ENCODE results near the gene ANKRD11. TPM values are rescaled to one million over a fixed set of nuclear protein-coding genes. Genes with fewer than 3 reads are reported as not detected.
"Not testable (repeated sequence)": the region's sequence is repeated elsewhere in the genome, so short reads cannot be mapped to it uniquely, and the experiment has no call there.

ANKRD11 gene
- total RNA-seq, 1 donor from 2014 or later = 37.1 TPM

DNA sequence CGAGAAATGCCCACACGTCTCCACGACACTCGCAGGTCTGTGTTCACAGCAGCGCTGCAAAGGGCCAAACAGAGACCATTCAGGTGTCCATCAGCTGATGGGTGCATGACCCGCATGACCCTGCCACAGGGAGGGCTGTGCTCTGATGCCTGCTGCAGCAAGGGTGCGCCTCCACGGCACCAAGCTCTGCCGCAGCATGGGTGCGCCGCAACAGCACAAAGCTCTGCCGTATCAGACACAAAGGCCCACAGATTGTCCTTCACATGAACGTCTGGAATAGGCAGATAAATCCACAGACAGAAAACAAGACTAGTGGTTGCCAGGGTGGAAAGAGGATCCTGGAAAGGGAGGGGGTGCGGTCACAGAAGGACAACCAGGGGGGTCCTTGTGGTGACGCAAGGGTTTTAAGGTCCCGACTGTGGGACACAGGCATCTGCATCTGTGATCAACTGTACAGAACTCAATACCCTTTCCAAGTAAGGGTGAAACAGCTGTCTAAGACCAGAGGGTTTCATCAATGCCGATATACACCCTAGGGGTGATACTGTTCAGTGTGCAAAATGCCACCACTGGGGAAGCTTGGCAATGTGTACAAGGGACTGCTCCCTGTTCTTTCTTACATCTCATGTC is 121.0 kb downstream of the ANKRD11 start:
- peak; percentile 57 for DNase-seq (ENCODE audit: low read depth)

DNA sequence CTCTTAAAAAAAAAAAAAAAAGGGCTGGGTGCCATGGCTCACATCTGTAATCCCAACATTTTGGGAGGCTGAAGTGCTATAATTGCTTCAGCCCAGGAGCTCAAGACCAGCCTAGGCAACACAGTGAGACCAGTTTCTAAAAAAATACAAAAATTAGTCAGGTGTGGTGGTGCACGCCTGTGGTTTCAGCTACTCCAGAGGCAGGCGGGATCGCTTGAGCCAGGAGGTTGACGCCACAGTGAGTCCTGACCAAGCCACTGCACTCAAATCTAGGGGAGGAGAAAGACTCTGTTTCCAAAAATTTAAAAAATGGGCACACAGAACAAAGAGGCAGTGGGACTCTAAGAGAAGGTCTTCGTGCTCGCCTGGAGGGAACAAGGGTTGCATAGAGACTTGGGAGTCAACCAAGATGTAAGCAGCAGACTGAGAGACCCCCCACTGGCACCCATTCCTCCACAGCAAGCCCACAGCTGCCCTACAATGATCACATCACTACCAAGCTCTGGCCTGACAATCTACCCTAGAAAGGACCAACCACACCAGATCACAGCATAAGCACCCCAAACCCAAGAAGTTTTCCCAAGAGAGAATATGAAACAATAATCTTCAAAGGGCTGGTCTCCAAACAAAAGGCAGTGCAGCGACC is 121.6 kb downstream of the ANKRD11 start:
- no peak for DNase-seq (ENCODE audit: low read depth)

DNA sequence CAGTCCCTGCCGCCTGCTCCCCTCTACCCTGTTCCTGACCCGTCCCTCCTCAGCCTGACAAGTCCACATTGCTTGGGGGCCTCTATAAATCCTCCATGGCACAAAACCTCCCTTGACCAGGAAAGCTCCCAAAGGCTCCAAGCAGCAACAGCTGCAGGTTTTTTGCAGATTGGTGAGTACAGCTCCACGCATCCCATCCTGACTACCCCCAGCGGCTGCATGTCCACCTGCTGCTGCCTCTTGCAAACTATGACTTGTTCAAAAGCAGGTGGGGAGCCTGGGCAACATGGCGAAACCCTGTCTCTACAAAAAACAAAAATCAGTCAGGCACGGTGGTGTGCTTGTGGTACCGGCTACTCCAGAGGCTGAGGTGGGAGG is 122.8 kb downstream of the ANKRD11 start:
- DNase-seq (ENCODE audit: low read depth) = peak; percentile 90

DNA sequence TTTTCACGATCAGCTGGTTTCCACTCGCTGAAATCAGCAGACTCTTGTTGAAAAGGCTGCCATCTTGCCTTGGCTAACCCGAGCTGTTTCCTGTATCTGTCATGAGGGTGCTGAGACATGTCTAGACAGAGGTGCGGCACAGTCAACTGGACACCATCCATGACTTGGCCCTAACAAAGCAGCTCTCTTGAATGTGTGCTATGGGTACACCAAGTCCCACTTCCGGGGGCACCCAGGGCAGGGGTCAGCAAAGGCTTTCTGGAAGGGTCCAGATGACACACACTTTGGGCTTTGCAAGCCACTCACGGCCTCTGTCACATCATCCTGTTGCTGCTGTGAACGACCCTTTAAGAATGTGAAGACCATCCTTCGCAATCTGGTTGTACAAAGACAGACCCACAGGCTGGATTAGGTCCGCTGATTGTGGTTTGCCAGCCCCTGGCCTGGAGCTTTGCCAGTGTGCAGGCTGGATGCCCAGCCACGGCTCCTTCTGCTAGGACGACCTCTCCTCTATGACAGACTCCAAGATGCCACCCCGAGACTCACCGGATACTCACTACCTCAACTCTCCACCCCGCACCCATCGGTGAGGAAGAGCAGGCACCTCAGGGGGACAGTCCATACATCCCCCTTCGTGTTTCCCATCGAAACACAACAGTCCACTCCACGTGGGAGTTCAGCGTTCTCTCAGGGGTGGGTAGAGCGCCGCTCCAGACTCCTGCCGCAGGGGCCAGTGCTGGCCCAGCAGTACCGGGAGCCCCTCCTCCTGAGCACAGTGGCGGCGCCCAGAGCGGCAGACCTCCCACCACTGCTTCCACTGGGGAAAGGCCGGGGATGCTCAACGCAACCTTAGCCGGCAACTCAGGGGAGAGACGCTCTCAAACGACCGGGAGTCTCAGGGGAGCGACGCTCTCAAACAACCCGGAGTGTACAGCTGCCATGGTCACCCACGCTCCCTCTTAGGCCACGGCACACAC is 123.5 kb downstream of the ANKRD11 start:
- DNase-seq (ENCODE audit: low read depth) = peak; percentile 67

DNA sequence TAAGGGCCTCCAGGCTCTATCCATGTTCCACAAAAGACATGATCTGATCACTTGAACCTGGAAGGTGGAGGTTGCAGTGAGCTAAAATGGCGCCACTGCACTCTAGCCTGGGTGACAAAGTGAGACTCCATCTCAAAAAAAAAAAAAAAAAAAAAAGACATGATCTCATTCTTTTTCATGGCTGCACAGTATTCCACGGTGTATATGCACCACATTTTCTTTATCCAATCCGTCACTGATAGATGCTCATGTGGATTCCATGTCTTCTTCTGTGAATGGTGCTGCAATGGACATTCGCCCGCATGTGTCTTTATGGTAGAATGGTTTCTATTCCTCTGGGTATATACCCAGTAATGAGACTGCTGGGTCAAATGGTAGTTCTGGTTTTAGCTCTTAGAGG is 124.4 kb downstream of the ANKRD11 start:
- DNase-seq (ENCODE audit: low read depth) = no peak

DNA sequence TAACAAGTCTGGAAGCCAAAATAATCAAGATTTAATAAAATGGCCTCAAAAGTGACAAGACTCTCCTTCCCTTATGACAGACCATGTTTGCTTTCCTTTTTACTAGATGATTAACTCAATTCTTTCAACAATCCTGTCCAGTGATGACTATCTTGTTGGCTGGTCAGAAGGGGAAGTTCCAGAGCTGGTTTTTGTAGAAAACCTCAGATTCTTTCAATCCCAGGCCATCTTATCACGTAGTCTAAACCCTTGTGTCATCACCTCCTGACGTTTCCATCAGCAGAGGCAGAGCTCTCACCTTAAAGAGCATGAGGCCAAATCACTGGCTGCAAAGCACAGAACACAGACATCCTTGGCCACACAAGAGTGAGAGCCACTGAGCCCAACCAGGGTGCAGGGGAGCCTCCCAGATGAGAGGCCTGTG is 125.3 kb downstream of the ANKRD11 start:
- DNase-seq (ENCODE audit: low read depth) = no peak

DNA sequence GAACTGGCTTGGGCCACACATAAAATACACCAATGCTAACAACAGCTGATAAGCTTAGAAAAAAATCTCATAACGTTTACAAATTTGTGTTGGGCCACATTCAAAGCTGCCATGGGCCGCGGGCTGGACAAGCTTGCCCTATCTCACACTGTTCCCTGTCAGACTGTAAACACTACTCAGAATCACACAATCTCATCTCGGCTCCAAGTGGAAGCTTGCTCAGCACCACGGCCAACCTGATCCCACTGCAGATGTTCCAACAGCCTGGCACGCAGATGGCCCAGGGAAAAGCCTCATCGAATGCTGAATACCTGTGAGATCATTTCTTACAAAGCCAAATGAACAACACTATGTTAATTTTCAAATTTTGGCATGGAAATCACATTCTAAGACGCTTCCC is 125.8 kb downstream of the ANKRD11 start:
- DNase-seq (ENCODE audit: low read depth) = no peak

DNA sequence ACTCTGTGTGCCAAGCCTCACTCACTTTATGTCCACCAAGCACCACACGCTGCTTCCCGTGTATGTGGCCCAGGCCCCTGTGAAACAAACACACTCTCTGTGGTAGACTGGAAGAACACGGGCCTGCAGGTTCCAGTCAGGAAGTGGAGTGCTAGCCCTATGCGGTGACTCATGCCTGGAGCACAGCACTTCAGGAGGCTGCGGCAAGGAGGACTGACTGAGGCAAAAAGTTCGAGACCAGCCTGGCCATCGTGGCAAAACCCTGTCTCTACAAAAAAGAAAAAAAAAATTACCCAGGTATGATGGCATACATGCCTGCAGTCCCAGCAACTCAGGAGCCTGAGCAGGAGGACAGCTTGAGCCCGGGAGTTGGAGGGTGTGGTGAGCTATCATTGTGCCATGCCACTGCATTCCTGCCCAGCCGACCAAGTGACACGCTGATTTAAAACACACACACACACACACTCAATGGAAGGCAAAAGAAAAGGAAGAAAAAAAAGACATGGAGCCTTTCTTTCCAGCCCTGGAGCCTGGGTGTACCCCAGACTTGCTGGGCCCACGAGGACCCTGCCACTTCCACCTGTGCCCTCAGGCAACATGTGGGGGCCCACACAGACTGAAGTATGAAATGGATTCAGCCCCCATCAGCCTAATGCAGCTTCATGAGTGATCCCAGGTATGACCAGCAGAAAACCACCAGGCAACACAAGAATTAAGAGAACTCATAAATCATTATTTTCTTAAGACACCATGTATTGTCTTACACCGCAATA is 126.6 kb downstream of the ANKRD11 start:
- no peak for DNase-seq (ENCODE audit: low read depth)

DNA sequence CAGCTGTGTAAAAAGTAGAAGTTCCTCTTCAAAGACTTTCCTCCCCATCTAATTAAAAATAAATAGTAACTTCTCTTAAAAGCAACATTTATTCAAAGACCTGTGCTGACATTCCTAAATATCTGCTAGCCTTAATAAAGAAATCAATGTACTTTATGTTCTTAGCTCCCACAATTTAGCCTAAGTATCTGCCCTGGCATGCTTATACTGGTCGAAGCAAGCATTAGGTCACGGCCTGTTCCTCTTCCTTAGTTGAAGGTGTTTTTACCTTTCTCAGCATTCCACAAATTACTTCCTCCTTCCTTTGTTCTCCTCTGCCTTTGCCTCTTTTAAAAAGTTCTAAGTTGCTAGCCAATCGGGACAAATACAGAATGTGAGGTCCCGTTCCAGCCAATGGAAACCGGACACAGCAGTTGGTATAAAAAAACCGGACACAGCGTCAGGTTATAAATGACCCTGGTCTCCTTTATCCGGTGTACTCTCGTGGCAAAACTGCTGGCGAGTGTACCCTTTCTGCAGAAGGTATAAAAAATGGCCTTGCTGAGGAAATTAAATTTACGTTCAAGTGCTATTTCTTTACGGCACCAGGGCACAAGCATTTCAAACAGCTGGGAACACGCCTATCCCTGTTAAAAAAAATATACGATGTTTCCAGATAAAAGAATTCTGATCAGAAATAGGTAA is 127.7 kb downstream of the ANKRD11 start:
- not testable (repeated sequence) for DNase-seq (ENCODE audit: low read depth)

DNA sequence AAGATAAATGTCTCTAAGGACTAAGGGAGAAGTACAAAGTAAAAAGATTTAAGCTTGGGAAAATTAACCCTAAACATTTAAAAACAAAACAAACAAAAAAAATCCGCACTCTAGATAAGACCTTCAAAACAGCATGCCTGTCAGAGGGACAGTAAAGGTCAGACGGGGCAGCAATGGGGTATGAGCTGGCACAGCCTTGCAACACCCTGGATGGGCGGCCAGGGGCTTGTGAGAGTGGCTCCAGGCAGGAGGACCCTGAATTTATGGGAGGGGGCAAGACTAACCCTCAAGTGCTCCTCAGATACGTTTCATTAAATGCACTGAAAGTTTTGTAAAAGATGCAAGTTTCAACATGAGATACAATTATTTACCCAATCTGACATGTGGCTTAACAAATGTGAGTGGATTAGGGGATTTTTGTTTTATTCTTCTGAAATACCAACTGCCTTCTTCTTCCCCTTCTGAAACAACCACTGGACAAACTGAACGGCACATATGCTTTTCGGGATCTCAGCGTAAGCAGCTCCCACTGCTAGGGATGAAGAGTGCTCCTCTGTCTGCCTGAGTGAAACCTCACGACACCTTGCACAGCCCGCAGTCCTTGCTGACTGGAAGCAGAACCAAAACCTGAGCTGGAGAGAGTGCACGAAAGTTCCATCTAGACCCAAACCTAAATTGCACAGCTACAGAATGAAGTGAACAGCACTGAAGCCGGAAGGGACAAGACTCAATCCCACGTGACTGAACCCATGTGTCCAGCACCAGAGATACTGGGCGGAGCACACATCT is 128.4 kb downstream of the ANKRD11 start:
- DNase-seq (ENCODE audit: low read depth) = no peak

DNA sequence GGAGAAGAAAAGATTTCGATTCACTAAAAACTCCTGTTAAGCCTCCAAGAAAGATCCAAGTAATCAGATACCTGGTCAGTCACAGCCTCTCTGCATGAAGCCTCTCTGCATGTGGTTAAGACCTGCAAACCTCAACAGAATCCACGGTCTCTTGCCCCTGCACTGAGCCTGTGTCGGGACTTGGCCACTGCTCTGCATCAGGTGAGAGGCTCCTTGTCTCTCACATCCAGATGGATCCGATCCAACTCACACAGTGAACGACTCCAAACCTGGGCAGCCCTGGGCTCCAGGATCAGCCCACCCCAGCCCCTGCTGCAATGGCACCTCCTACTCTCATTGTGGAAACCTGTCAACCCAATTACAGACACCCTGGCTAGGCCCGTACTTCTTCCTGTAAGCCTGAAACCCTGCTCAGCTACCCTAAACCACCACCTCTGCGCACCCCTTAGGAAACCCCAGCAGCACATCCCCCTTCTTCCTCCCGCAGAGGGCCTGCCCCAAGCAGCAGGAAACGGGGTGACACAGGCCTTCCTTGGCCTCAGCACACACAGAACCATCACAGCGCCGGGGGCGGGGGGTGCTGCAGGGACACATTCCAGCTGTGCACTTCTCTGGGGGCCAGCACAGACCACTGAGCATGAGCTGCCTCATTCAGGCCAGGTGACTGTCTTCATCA is 129.5 kb downstream of the ANKRD11 start:
- no peak for DNase-seq (ENCODE audit: low read depth)

DNA sequence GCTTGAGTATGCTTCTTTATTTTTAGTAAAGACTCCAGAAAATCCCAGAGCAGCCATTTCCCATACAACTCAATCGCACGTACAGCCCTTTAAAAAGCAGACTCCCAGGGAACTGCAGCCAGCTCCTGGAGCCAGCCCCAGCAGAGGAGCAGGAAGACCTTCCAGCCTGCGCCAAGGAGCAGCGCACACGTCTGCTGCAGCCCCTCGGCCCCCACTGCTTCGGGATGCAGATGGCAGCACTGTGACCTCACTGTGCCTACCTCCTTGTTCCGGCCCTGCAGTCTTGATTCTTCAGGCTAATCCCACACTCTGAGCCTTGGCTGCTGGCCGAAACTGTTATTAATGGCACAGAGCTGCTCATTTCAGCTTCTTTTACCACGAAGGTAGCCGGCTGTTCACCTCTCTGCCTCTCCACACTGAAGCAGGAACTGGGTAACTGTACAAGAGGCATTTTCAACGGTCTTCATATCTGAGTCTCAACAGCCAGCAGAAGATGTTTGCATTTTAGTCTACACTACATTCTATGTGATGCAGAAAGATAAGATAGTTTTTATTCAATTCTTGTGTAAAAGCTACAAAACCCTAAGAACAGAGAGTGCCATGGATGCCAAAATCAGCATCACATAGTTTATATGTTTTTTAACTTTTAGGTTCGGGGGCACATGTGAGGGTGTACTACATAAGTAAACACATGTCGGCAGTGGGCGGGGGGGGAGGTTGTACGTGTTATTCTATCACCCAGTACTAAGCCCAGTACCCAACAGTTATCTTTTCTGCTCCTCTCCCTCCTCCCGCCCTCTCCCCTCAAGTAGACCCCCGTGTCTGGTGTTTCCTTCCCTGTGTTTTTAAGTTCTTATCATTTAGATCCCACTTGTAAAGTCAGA is 130.9 kb downstream of the ANKRD11 start:
- no peak for DNase-seq (ENCODE audit: low read depth)

DNA sequence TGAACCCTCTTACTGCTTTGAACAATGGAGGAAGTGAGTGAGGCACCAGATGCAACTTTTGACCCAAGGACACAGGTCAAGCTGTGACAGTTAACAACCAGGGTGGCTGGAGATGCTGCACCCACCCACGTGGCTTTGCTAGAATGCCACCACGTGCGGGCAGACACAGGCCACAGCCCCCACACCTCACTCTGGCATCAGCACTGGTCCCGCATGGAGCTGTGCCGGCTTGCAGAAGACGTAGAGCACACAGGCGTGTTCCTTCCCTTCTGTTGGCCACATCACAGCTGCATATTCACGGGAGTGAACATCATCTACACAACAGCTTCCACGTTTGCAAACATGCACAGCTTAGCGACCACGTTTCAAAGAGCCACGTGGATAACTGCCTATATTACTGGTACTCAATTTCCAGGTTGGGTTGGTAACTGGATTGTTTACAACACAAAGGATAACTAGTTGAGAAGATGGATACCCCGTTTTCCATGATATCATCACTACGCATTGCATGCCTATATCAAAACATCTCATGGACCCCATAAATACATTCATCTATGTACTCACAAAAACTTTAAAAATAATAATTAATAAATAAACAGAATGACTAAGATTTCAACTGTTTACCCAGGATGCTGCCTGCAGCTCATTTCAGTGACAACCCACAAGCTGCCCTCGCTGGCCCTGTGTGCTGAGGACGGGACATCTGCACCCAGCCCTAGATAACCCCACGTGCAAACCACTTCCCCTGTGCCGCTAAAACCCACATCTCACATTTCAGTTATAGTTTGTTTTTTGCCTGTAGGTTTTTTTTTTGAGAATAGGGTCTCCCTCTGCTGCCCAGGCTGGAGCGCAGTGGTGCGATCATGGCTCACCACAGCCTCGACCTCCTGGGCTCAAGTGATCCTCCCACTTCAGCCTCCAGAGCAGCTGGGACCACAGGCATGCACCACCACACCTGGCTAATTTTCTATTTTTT is 132.0 kb downstream of the ANKRD11 start:
- no peak for DNase-seq (ENCODE audit: low read depth)

DNA sequence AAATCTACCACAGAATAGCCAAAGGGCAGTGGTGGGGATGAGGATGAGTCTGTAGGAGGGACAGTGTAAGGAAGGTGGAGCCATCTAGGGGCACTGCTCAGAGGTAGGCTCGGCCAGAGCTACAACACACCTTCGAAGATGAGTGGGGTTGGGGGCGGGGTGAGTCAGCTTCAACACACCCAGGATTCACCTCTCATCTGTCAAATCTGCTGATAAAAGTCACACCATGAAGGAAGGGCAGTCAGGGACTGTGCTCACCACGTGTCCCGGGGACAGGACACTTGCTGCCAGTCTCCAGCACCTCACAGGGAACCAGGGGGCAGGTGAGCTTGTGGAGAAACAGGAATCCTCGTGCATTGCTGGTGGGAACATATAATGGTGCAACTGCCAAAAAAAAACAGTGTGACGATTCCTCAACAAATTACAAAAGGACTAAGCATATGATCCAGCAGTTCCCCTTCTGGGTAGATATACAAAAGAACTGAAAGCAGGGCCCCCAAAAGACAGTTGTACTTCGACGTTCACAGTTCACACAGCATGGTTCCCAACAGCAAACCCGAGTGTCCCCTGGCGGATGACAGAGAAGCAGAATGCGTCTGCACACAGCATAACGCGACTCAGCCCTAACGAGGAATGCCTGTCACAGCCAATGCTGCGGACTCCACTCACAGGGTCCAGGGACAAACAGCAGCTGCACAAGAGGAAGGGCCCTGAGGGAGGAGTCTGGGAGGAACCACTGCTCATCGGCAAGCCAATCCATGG is 133.1 kb downstream of the ANKRD11 start:
- DNase-seq (ENCODE audit: low read depth) = peak; percentile 83

DNA sequence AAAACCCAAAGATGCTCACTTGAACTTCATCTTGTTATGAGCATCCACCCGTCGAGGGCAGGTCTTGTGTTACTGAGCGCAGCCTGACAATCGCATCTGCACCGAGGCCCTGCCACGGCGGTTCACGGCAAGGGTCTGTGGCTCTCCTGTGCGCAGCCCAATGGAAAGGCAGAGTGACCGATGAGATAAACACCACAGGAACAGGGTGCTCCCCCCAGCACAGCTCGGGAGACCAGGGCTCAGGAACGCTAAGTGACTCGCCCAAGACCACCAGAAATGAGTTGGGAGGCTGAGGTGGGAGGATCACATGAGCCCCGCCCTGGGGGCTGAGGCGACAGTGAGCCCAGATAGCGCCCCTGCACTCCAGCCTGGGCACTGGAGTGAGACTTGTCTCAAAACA is 134.7 kb downstream of the ANKRD11 start:
- no peak for DNase-seq (ENCODE audit: low read depth)

DNA sequence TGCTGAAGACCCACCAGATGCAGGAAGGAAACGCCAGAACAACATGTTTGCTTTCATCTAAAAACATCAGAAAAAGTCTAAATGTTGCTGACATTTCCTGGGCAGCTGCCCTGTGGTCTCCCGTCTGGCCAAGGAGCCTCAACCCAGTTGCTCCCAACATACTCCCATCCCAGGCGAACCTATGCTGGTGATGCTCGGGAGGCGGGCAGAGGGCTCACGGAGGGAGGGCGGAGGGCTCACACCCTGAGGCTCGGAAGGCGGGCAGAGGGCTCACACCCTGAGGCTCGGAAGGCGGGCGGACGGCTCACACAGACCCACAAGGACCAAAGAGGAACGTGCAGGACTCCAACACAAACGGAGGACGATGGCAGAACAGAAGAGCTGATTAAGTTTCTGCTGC is 135.4 kb downstream of the ANKRD11 start:
- no peak for DNase-seq (ENCODE audit: low read depth)
